ENCODE data around the gene CNOT1. TPM values are rescaled to one million over a fixed set of nuclear protein-coding genes. Genes with fewer than 3 reads are reported as not detected.

Gene CNOT1
- total and polyA plus RNA-seq, 10 of the 15 experiments (the other 5 are each of a cell fraction or from before 2014, with no cell fraction given), result 101 to 246 (median 175) TPM

DNA sequence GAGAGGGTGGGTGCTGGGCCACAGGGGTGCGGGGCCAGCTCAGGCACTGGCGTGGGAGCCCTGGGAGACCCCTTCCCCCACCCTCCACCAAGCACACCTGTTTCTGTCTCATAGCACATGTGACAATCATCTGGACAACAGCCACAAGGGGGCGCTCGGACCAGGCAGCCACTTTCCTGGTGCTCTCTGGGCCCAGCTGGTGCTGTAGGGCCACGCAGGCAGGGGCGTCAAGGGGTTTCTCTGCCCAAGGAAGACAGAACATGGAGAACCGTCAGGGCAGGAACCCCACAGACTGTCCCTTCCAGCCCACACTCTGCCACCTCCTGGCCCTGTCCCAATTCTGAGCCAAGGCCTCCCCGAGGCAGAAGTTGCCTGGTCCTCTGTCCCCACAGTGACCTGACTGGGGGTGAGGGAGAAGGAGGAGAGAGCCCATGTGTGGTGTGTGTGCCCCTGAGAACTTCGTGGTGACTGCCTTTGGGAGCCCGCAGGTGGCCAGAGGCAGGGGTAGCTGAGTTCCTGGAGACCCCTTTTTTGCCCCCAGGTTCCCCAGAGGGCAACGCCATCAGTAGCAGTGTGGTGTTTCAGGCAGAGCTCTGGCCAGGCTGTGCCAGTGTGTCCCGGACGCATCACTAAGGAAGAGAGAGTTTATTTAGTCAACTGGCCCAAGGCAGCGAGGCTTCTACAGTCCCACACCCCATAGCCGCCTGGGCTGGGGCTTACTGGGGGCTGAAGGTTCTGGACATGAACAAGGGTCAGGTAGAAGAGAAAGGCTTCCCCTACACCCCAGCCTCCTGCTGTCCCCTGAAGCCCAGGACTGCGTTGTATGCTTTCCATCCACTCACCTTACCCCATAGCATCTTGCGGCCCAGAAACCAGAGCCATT is 117.5 kb downstream of the CNOT1 start (continued):
- TF ChIP-seq RFX5 (IDR thresholded peaks at IDR 0.05; ENCODE audit: low read depth, low read length) (no peak), MYC (IDR thresholded peaks at IDR 0.05; ENCODE audit: insufficient read depth, insufficient read length, insufficient replicate concordance, low read length, severe bottlenecking) (no peak), SRF (IDR thresholded peaks at IDR 0.05; ENCODE audit: low read depth in 2 of 2, low read length in 2 of 2) (no peak), FOXM1 (IDR thresholded peaks at IDR 0.05; ENCODE audit: low read depth, low read length) (no peak), YY1 (IDR thresholded peaks at IDR 0.05; ENCODE audit: low read depth, low read length) (peak; percentile 61; the same call in 1 of the 2 replicates), SMARCA5 (IDR thresholded peaks at IDR 0.05) (peak; percentile 67; the same call in 1 of the 2 replicates), POLR2A (IDR thresholded peaks at IDR 0.05; ENCODE audit: low read depth, low read length) (no peak), SMC3 (IDR thresholded peaks at IDR 0.05; ENCODE audit: borderline replicate concordance, low read length) (peak; percentile 77), DPF2 (IDR thresholded peaks at IDR 0.05) (no peak), HDGF (IDR thresholded peaks at IDR 0.05) (no peak), TCF12 (IDR thresholded peaks at IDR 0.05; ENCODE audit: low read depth, low read length) (peak; percentile 78; the same call in 1 of the 2 replicates), CHD2 (IDR thresholded peaks at IDR 0.05; ENCODE audit: borderline replicate concordance, low read depth, low read length) (peak; percentile 41; the same call in 1 of the 2 replicates), BHLHE40 (IDR thresholded peaks at IDR 0.05; ENCODE audit: borderline replicate concordance in 1 of 2, low read depth in 2 of 2, low read length in 1 of 2) (peak in 1 of 2 experiments; percentile 10; a peak in 1 of 4 replicates), ZNF384 (IDR thresholded peaks at IDR 0.05; ENCODE audit: borderline replicate concordance, low read depth, low read length) (no peak)
- TF ChIP-seq, protein P1, sequence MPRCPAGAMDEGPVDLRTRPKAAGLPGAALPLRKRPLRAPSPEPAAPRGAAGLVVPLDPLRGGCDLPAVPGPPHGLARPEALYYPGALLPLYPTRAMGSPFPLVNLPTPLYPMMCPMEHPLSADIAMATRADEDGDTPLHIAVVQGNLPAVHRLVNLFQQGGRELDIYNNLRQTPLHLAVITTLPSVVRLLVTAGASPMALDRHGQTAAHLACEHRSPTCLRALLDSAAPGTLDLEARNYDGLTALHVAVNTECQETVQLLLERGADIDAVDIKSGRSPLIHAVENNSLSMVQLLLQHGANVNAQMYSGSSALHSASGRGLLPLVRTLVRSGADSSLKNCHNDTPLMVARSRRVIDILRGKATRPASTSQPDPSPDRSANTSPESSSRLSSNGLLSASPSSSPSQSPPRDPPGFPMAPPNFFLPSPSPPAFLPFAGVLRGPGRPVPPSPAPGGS (IDR thresholded peaks at IDR 0.05; ENCODE audit: borderline replicate concordance, insufficient read depth, low read depth, low read length, poor library complexity, severe bottlenecking), result no peak
- TF ChIP-seq, protein P2, sequence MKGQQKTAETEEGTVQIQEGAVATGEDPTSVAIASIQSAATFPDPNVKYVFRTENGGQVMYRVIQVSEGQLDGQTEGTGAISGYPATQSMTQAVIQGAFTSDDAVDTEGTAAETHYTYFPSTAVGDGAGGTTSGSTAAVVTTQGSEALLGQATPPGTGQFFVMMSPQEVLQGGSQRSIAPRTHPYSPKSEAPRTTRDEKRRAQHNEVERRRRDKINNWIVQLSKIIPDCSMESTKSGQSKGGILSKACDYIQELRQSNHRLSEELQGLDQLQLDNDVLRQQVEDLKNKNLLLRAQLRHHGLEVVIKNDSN (IDR thresholded peaks at IDR 0.05; ENCODE audit: borderline replicate concordance, extremely low read length, insufficient read depth, low read depth, low read length), result no peak
- TF ChIP-seq, protein P3, sequence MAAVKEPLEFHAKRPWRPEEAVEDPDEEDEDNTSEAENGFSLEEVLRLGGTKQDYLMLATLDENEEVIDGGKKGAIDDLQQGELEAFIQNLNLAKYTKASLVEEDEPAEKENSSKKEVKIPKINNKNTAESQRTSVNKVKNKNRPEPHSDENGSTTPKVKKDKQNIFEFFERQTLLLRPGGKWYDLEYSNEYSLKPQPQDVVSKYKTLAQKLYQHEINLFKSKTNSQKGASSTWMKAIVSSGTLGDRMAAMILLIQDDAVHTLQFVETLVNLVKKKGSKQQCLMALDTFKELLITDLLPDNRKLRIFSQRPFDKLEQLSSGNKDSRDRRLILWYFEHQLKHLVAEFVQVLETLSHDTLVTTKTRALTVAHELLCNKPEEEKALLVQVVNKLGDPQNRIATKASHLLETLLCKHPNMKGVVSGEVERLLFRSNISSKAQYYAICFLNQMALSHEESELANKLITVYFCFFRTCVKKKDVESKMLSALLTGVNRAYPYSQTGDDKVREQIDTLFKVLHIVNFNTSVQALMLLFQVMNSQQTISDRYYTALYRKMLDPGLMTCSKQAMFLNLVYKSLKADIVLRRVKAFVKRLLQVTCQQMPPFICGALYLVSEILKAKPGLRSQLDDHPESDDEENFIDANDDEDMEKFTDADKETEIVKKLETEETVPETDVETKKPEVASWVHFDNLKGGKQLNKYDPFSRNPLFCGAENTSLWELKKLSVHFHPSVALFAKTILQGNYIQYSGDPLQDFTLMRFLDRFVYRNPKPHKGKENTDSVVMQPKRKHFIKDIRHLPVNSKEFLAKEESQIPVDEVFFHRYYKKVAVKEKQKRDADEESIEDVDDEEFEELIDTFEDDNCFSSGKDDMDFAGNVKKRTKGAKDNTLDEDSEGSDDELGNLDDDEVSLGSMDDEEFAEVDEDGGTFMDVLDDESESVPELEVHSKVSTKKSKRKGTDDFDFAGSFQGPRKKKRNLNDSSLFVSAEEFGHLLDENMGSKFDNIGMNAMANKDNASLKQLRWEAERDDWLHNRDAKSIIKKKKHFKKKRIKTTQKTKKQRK (IDR thresholded peaks at IDR 0.05; ENCODE audit: low read depth, low read length), result no peak
- TF ChIP-seq, protein P4, sequence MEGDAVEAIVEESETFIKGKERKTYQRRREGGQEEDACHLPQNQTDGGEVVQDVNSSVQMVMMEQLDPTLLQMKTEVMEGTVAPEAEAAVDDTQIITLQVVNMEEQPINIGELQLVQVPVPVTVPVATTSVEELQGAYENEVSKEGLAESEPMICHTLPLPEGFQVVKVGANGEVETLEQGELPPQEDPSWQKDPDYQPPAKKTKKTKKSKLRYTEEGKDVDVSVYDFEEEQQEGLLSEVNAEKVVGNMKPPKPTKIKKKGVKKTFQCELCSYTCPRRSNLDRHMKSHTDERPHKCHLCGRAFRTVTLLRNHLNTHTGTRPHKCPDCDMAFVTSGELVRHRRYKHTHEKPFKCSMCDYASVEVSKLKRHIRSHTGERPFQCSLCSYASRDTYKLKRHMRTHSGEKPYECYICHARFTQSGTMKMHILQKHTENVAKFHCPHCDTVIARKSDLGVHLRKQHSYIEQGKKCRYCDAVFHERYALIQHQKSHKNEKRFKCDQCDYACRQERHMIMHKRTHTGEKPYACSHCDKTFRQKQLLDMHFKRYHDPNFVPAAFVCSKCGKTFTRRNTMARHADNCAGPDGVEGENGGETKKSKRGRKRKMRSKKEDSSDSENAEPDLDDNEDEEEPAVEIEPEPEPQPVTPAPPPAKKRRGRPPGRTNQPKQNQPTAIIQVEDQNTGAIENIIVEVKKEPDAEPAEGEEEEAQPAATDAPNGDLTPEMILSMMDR (IDR thresholded peaks at IDR 0.05 in 2 of 3, conservative IDR thresholded peaks at IDR 0.05 in 1 of 3; ENCODE audit: control insufficient read depth in 2 of 3, extremely low read depth in 1 of 3, insufficient read depth in 1 of 3, low read depth in 3 of 3, low read length in 3 of 3), result peak; percentile 78 to 87 (median 81)
